ENCODE data around the gene PRB2. TPM values are rescaled to one million over a fixed set of nuclear protein-coding genes. Genes with fewer than 3 reads are reported as not detected.

Gene PRB2
- total RNA-seq, 1 experiment from 2014 or later: not detected

Other genes starting within 250 kb of the PRB2 start
- gene SMIM10L1, start 224.4 kb downstream of the PRB2 start, total RNA-seq (2014; rRNA removed; shearing (Covaris generic)): 4.5 and 6.2 TPM in 2 replicates
- not detected in 2 replicates for gene TAS2R42, start 208.6 kb downstream of the PRB2 start, total RNA-seq (2014; rRNA removed; shearing (Covaris generic))
- 0.22 and 0.38 TPM in 2 replicates for gene PRB3, start 125.9 kb downstream of the PRB2 start, total RNA-seq (2014; rRNA removed; shearing (Covaris generic))
- not detected in 2 replicates for gene PRB4, start 85.1 kb downstream of the PRB2 start, total RNA-seq (2014; rRNA removed; shearing (Covaris generic))